Coronary artery (tissue), 2 donors: ENCODE results near the gene CISTR.

ENCODE experiments used
- DNase-seq: peaks from one replicate; pipeline ENCODE4 v3.0.0-alpha.2; 2017; ENCODE audit warnings: low spot score
- H3K27ac ChIP-seq, 2 donors: fragments of 200-600 bp; sonication (generic); one replicate each; pipeline ENCODE4 v1.5.1; 2016 to 2019
- H3K4me3 ChIP-seq: fragments of 200-600 bp; sonication (generic); 2 replicates; pipeline ENCODE4 v1.5.1; 2016; ENCODE audit warnings: mild to moderate bottlenecking, moderate library complexity
- TF ChIP-seq, protein P1 (sequence below): fragments of 200-600 bp; sonication (generic); IDR thresholded peaks from one replicate; pipeline ENCODE4 v1.5.1; 2019; ENCODE audit warnings: antibody characterized with exemption

The CISTR gene

GRCh38 chr12:53706080-53706479, 45.7 kb downstream of the CISTR start:
- H3K27ac ChIP-seq: no peak overlapping the region
- no peak for DNase-seq
- no peak overlapping the region for H3K4me3 ChIP-seq
- TF ChIP-seq, protein P1, sequence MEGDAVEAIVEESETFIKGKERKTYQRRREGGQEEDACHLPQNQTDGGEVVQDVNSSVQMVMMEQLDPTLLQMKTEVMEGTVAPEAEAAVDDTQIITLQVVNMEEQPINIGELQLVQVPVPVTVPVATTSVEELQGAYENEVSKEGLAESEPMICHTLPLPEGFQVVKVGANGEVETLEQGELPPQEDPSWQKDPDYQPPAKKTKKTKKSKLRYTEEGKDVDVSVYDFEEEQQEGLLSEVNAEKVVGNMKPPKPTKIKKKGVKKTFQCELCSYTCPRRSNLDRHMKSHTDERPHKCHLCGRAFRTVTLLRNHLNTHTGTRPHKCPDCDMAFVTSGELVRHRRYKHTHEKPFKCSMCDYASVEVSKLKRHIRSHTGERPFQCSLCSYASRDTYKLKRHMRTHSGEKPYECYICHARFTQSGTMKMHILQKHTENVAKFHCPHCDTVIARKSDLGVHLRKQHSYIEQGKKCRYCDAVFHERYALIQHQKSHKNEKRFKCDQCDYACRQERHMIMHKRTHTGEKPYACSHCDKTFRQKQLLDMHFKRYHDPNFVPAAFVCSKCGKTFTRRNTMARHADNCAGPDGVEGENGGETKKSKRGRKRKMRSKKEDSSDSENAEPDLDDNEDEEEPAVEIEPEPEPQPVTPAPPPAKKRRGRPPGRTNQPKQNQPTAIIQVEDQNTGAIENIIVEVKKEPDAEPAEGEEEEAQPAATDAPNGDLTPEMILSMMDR: no peak

GRCh38 chr12:53703756-53704155, 48.0 kb downstream of the CISTR start:
- no peak overlapping the region for H3K27ac ChIP-seq
- H3K4me3 ChIP-seq: no peak overlapping the region
- TF ChIP-seq, protein P1: no peak
- no peak for DNase-seq

GRCh38 chr12:53701518-53702264, 50.1 kb downstream of the CISTR start:
- H3K27ac ChIP-seq: no peak overlapping the region
- TF ChIP-seq, protein P1: peak; percentile 85
- H3K4me3 ChIP-seq: no peak overlapping the region
- DNase-seq: peak; percentile 85

- Histone ChIP-seq H3K27ac (no peak overlapping the region), H3K4me3 (no peak overlapping the region)
- no peak for DNase-seq
- TF ChIP-seq, protein P1: no peak
Measured at GRCh38 chr12:53700567-53700966, 51.2 kb downstream of the CISTR start.

- no peak for DNase-seq
- Histone ChIP-seq H3K4me3 (no peak overlapping the region), H3K27ac (no peak overlapping the region)
- TF ChIP-seq, protein P1: no peak
Measured at GRCh38 chr12:53699678-53700025, 52.1 kb downstream of the CISTR start.

- no peak for DNase-seq
- Histone ChIP-seq H3K4me3 (no peak overlapping the region), H3K27ac (no peak overlapping the region)
- TF ChIP-seq, protein P1: no peak
Measured at GRCh38 chr12:53698948-53699677, 52.7 kb downstream of the CISTR start.
